NCI-H1105 (cell line): ENCODE data around the gene EGFL6.
A peak's percentile ranks its signal among the peaks of the same experiment; 100 is the strongest.
"Not testable (repeated sequence)": the region's sequence is repeated elsewhere in the genome, so short reads cannot be mapped to it uniquely, and the experiment has no call there.

Experiments used
- DNase-seq: peaks from one replicate; lab custom pipeline; 2025; lab: John Stamatoyannopoulos, UW

EGFL6 gene

DNA sequence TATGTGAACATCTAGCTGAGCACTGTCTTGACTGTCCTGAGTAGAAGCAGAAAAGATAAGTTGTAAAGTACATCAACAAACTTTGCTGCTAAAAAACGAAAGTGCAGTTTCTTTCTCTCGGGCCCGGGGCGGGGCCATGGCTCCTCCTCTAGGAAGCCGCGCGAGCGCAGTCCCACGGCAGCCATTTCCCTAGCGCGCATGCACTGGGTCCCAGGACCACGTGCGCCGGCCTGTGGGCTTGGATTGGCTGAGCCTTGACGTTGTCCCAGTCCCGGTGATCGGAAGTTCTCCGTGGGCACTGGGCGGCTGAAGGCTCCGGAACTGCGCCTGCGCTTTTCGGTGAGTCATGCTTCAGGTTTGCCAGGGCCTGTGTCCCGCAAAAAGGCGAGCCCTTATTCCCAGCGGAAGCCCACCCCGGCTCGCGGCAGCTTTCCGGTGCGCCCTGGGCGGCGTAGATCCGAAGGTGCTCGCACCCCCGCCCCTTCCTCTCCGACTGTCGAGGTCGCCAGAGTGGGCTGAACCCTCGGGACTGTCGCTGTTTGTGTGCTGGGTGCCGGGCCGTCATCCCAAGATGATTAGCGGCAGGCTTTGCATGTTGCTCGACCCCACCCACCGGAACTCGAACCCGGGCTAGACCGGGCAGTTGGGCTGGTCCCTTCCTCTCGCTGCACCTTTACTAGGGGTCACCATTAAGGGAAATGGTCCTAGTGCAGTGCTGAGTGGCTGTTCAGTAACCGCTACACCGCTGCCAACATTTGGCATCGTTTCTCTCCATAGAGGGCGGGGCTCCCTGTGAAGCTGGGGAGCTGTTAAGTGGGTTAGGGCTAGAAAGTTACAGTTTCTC, 83.7 kb downstream of the EGFL6 start, which contains the start of gene TCEANC:
TCEANC (plus strand) TSS at position 292 of the 844 bp plus-strand sequence. CDS start 9,368 bp downstream, outside the sequence.
- DNase-seq = peak; percentile 85

DNA sequence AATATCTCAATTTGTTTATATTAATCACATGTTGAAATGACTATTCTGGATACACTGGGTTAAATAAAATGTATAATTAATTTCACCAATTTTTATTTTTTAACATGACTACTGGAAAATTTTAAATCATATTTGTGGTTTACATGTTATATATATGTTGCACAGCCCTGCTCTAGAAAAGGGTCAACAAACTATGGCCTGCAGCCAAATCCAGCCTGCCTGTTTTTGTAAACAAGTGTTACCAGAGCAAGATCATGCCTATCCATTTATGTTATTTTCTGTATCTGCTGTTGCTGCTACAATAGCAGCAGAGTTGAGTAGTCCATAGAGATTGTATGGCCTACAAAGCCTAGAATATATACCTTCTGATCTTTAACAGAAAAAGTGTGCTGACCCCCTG, 84.7 kb downstream of the EGFL6 start:
- no peak for DNase-seq

DNA sequence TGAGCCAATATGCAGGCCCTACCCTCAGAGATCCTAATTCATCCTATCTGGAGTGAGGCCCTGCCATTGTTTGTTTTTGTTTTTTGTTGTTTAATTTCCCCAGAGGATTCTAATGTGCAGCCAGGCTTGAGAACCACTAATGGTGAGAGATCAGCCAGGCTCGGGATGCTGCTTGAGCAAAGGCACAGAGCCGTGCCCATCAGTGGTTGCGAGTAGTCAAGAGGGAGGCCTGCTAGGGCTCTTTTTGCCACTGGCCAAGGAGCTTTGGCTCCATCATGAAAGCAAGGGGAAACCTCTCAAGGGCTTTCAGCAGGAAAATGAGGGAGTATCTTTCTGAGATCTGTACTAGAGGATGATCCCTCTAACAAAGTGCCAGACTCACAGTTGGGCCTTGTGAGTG, 86.3 kb downstream of the EGFL6 start:
- no peak for DNase-seq

DNA sequence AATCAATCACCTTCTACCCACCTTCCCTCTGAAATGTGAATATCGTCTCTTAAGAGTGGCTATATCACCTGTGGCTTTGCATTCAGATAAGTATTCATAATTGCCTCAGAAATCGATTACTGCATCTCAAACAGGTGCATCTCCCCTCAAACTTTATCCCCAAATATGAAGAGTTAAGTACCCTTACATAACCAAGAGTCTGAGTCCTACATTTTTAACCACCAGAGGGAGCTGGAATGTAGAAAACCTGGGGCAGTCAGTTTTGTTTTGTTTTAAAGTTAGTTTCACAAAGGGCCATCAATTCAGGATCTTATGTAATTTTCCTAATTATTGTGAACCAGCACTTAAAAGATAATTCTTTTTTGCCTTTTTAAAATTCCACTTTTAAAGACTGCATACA, 89.2 kb downstream of the EGFL6 start:
- no peak for DNase-seq

DNA sequence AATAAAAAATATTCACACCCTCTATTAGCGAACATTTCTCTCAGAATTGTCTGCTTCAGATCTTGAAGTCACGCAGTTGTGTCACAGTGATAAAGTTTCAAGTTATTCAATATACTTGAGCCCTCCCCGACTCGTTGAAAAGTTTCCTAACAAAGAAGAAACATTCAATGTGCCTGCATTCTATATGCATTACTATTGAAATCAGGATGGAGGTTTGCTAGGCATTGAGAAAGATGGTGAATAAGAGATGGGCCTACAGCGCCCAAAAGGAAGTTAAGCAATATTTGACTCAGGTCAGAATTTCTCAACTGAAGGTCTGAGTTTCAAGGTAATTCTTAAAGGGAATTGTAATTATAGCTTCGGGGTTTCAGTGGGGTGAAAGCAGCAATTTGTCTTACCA, 89.7 kb downstream of the EGFL6 start:
- DNase-seq = no peak

DNA sequence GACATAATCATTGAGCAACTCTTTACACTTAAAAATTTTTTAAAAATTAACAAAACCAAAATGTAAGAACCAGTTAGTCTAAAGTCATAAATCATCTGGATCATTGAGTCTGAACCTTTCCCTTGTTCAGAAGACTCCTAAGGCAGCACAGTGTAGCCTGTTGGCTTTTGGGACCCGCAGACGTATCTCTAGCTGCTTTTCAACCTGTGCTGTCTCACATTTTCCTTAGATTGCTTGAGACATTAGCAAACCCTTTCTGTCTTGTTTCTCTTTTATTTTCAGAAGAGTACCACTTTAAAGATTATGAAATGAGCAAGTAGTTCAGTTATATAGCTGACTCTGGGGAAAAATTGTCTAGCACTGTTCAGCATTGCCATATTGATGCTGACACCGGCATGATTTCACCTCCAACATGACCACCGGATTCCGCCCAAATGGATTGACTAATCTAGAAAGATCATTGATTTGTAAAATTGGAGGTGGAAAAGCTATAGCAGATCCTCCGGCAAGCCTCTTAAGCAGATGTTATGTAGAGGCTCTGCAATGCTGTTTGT, 92.4 kb downstream of the EGFL6 start:
- no peak for DNase-seq

DNA sequence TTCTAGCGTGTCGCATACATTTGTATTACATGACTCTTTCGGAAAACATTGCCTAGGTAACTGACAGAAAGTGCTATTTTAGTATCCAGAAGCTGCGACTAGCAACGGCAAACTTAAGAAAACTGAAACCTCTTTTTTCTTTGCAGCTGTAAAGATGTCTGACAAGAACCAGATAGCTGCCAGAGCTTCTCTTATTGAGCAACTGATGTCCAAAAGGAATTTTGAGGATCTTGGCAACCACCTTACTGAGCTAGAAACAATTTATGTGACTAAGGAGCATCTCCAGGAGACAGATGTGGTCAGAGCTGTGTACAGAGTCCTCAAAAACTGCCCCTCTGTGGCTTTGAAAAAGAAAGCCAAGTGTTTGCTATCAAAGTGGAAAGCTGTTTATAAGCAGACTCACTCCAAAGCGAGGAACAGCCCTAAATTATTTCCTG, 93.0 kb downstream of the EGFL6 start:
- no peak for DNase-seq

DNA sequence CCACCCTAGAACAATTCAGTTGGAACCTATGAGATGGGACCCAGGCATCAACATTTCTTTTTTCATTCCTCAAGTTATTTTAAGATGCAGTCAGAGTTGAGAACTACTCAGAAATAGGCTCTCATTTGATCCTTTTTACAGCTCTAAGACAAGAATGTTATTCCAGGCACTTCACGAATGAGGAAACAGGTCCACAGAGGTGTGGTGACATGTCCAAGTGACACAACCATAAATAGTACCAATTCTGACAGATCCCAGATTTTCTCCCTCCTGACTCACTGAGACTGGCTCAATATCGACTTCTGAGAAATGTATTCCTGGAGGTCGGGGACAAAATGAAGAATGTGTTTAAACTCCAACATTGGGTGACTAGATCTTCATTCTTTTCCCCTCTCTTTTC, 94.6 kb downstream of the EGFL6 start:
- DNase-seq = no peak

DNA sequence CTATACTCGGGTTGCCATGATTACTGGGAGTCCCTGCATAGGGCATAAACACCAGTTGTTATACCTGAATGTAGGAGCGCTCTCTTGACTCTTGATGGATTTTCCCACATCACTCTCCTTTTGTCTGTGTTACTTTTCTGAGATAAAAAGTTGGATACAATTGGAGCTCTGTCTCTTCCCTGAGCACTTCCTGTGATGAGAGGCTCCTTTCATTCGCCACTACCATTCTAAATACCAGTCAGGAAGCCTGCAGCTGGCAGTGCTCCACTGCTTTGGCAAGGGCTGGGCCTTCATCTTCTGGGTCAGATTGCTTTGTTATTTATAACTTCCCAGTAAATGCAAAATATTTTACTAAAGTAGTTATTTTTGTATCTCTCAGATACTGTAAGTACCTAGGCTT, 97.4 kb downstream of the EGFL6 start:
- DNase-seq = no peak

DNA sequence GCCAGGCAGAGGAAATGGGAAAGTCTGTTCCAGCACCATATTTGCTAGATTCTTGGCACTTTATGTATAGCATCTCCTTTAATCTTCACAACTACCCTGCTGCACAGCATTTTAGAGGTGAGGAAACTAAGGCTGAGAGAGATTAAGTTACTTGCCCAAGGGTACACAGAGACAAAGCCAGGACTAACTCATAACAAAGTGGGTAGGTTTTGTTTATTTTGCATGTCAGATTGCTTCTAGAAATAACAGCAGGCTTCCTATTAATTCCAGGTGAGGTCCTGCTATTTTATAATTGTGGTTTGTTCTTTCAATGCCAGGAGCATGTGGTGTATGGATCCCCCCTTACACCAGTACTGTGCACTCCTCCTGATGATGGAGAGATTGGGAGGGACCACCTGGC, 98.5 kb downstream of the EGFL6 start:
- DNase-seq = no peak

DNA sequence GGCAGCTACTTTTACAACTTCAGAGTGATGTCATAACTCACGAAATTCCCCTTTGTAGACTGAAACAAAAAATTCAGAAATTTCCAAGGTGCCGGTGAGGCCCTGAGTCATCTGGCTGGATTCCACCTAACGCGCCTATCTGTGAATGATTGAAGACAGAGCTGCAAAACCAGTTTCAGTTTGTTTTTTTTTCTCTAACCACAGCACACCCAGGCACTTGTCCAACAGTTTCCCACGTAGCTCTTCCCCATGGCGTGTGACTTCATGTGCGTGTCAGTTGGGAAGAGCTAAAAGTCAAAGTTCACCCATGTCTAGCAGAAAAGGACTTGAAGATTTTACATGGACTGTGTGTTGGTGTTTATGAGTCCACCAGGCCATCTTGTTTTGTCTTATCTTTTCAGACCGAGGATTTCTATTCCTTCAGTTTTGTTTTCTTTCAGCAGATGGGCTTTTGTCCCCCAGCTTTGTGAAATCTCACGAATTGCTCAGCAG, 99.9 kb downstream of the EGFL6 start:
- DNase-seq = no peak

DNA sequence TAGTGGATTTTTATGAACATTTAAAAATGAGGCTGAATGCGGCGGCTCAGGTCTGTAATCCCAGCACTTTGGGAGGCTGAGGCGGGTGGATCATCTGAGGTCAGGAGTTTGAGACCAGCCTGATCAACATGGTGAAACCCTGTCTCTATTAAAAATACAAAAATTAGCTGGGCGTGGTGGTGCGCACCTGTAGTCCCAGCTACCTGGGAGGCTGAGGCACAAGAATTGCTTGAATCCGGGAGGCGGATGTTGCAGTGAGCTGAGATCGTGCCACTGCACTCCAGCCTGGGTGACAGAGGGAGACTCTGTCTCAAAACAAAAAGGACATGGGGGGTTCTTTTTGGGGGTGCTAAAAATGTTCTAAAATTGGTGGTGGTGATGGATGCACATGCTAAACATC, 100.4 kb downstream of the EGFL6 start:
- not testable (repeated sequence) for DNase-seq

DNA sequence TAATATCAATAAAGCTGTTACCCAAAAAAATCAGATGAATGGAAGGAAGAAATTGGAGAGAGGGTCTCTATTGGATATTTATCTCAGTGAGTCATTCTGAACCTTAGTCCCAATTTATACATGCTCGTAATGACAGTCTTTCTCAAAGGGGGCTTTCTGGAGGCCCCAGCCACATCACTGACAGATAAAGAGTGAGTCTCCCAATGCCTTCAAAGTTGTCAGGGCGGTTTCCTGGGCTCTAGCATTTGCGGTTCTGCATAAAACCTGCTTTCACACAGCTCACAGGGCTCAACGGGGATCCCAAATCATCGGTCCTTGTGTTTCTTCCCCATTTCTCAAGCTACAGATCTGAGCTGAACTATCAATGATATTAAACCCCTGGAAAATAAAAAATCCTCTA, 100.8 kb downstream of the EGFL6 start:
- no peak for DNase-seq

DNA sequence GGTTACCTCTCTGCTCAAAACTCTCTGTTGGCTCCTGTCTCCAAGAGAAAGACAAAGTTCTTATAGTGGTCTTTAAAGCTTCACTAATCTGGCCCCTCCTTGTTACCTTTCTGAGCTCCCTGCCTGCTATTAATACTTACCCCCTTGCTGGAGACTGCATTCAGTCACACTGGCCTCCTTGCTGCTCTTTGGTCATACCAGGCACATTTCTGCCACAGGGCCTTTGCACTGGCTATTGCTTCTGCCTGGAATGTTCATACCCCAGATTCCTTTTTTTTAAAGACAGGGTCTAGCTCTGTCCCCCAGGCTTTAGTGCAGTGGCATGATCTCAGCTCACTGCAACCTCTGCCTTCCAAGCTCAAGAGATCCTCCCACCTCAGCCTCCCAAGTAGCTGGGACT, 103.6 kb downstream of the EGFL6 start:
- DNase-seq = no peak

DNA sequence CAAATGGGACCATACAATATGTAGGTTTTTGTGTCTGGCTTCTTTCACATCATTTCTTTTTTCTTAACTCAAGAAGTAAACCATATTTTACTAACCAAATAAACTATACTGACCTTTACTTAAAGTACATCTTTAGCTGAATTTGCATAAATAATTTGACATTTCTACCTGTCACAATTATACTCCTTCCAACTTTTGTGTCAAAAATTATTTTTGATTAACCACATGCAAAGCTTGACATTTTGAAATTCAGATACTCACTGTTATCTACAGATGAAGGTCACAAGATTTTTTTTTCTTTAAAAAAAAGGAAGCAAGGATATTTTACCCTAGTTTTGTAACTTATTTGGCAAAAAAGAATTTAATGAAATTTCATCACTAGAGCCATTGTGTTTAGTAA, 107.5 kb downstream of the EGFL6 start:
- DNase-seq = no peak

DNA sequence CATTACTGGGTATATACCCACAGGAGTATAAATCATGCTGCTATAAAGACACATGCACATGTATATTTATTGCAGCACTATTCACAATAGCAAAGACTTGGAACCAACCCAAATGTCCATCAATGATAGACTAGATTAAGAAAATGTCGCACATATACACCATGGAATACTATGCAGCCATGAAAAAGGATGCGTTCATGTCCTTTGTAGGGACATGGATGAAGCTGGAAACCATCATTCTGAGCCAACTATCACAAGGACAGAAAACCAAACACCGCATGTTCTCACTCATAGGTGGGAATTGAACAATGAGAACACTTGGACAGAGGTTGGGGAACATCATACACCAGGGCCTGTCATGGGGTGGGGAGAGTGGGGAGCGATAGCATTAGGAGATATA, 110.3 kb downstream of the EGFL6 start:
- DNase-seq = not testable (repeated sequence)

DNA sequence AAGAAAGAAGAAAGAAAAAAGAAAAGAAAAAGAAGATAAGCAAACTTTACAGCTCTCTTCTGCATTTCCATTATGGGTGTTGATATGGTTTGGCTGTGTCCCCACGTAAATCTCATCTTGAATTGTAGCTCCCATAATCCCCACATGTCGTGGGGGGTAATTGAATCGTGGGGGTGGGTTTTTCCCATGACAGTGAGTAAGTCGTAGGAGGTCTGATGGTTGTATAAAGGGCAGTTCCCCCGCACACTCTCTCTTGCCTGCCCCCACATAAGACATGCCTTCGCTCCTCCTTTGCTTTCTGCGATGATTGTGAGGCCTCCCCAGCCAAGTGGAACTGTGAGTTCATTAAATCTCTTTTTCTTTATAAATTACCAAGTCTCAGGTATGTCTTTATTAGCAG, 112.2 kb downstream of the EGFL6 start:
- DNase-seq = no peak
